SK-N-SH (cell line): ENCODE data around the gene LIN9.
"Not testable (repeated sequence)": the region's sequence is repeated elsewhere in the genome, so short reads cannot be mapped to it uniquely, and the experiment has no call there.

ENCODE experiments used
- CTCF ChIP-seq: fragments of 200-600 bp; sonication (generic); IDR thresholded peaks from 2 replicates; pipeline ENCODE4 v1.6.1; 2017; ENCODE audit warnings: antibody characterized with exemption, mild to moderate bottlenecking, moderate library complexity
- GABPA ChIP-seq: IDR thresholded peaks from 2 replicates; pipeline ENCODE4 v1.4.0; 2012; ENCODE audit warnings: low read depth, mild to moderate bottlenecking

- not testable (repeated sequence) for TF ChIP-seq CTCF, GABPA
These were observed 36.6 kb downstream of the LIN9 start for GRCh38 chr1:226272233-226272902.
